Neural progenitor cell (in vitro differentiated cells): ENCODE data around the gene JAZF1. TPM values are rescaled to one million over a fixed set of nuclear protein-coding genes. Genes with fewer than 3 reads are reported as not detected.

Source experiments
- DNase-seq: peaks from one replicate; pipeline ENCODE4 v3.0.0-alpha.2; 2016; ENCODE audit warnings: low spot score
- H2AFZ ChIP-seq: fragments of 200-600 bp; sonication (generic); replicated peaks from 2 replicates; pipeline ENCODE4 v1.6.1; 2016; ENCODE audit warnings: antibody characterized with exemption
- H3F3A ChIP-seq: fragments of 200-600 bp; sonication (generic); 2 replicates; pipeline ENCODE4 v1.6.1; 2016; ENCODE audit warnings: antibody characterized with exemption, low read depth
- H3K27ac ChIP-seq: fragments of 200-600 bp; sonication (generic); 2 replicates; pipeline ENCODE4 v1.5.1; 2016; ENCODE audit warnings: mild to moderate bottlenecking
- H3K27me3 ChIP-seq: fragments of 200-600 bp; sonication (generic); 2 replicates; pipeline ENCODE4 v1.6.1; 2016; ENCODE audit warnings: mild to moderate bottlenecking, moderate library complexity
- H3K36me3 ChIP-seq: fragments of 200-600 bp; sonication (generic); 2 replicates; pipeline ENCODE4 v1.5.1; 2016
- H3K4me1 ChIP-seq: fragments of 200-600 bp; sonication (generic); 2 replicates; pipeline ENCODE4 v1.6.1; 2016; ENCODE audit warnings: mixed run types
- H3K4me2 ChIP-seq: fragments of 200-600 bp; sonication (generic); 2 replicates; pipeline ENCODE4 v1.6.1; 2016
- H3K4me3 ChIP-seq: fragments of 200-600 bp; sonication (generic); 2 replicates; pipeline ENCODE4 v1.5.1; 2016
- H3K79me2 ChIP-seq: fragments of 200-600 bp; sonication (generic); 2 replicates; pipeline ENCODE4 v1.6.1; 2016; ENCODE audit warnings: low read depth
- H3K9ac ChIP-seq: fragments of 200-600 bp; sonication (generic); 2 replicates; pipeline ENCODE4 v1.6.1; 2016
- H3K9me3 ChIP-seq: fragments of 200-600 bp; sonication (generic); 2 replicates; pipeline ENCODE4 v1.5.1; 2016; ENCODE audit warnings: low read depth
- H4K20me1 ChIP-seq: fragments of 200-600 bp; sonication (generic); 2 replicates; pipeline ENCODE4 v1.6.1; 2016; ENCODE audit warnings: low read depth
- H3K27ac Mint-ChIP-seq: 3 replicates; pipeline ENCODE4 v1.8.0; 2021; ENCODE audit warnings: mixed read lengths
- H3K27me3 Mint-ChIP-seq: 2 replicates; pipeline ENCODE4 v1.8.0; 2022; ENCODE audit warnings: low read depth, mild to moderate bottlenecking, inconsistent platforms, moderate library complexity, mixed read lengths; ENCODE audit not compliant: insufficient read depth
- H3K36me3 Mint-ChIP-seq: 3 replicates; pipeline ENCODE4 v1.8.0; 2021; ENCODE audit warnings: mixed read lengths
- H3K4me1 Mint-ChIP-seq: 3 replicates; pipeline ENCODE4 v1.8.0; 2021; ENCODE audit warnings: mixed read lengths
- H3K4me3 Mint-ChIP-seq: 3 replicates; pipeline ENCODE4 v1.8.0; 2021; ENCODE audit warnings: mild to moderate bottlenecking, moderate library complexity, mixed read lengths
- H3K9me3 Mint-ChIP-seq: 3 replicates; pipeline ENCODE4 v1.8.0; 2020; ENCODE audit warnings: mixed read lengths
- CTCF ChIP-seq: fragments of 200-600 bp; sonication (generic); IDR thresholded peaks from 2 replicates; pipeline ENCODE4 v1.5.1; 2017; ENCODE audit warnings: antibody characterized with exemption, mild to moderate bottlenecking
- EZH2 ChIP-seq: fragments of 200-600 bp; sonication (generic); IDR thresholded peaks from 2 replicates; pipeline ENCODE4 v1.6.1; 2017; ENCODE audit warnings: antibody characterized with exemption, mild to moderate bottlenecking, moderate library complexity
- EZH2phosphoT487 ChIP-seq: fragments of 200-600 bp; sonication (generic); IDR thresholded peaks from 2 replicates; pipeline ENCODE4 v1.6.1; 2017; ENCODE audit warnings: antibody characterized with exemption
- total RNA-seq: library from RNA; depleted of rRNA; stranded (reverse); fragments of >200 nt; gene quantifications from 2 replicates; pipeline ENCODE4 v1.2.3, GENCODE V29; 2015; ENCODE audit warnings: low replicate concordance

Gene JAZF1
- total RNA-seq, 1 donor from 2014 or later: 3.1 TPM

GRCh38 chr7:27836536-27836935, 344.1 kb downstream of the JAZF1 start:
- peaks cover 9% of the 10 kb centered on the region for H3K36me3 Mint-ChIP-seq
- no peak overlapping the region for H3K9ac ChIP-seq
- H3K4me1 ChIP-seq: peaks cover 7% of the 10 kb centered on the region
- no peak overlapping the region for H2AFZ ChIP-seq
- H3K4me1 Mint-ChIP-seq: peaks cover 4% of the 10 kb centered on the region
- peaks cover 8% of the 10 kb centered on the region for H3F3A ChIP-seq
- H3K4me3 ChIP-seq: no peak overlapping the region
- H3K4me3 Mint-ChIP-seq: no peak overlapping the region
- H3K79me2 ChIP-seq: no peaks in the 10 kb centered on the region
- H3K4me2 ChIP-seq: no peak overlapping the region
- H4K20me1 ChIP-seq: no peaks in the 10 kb centered on the region
- DNase-seq: no peak
- H3K9me3 Mint-ChIP-seq: no peaks in the 10 kb centered on the region
- H3K27me3 Mint-ChIP-seq: peaks cover 2% of the 10 kb centered on the region
- H3K27ac Mint-ChIP-seq: no peak overlapping the region
- H3K27me3 ChIP-seq: no peaks in the 10 kb centered on the region
- no peaks in the 10 kb centered on the region for H3K36me3 ChIP-seq
- no peak overlapping the region for H3K27ac ChIP-seq
- no peaks in the 10 kb centered on the region for H3K9me3 ChIP-seq
- TF ChIP-seq EZH2 (no peak), CTCF (no peak), EZH2phosphoT487 (no peak)

GRCh38 chr7:27835376-27835775, 345.2 kb downstream of the JAZF1 start:
- TF ChIP-seq EZH2phosphoT487 (no peak), CTCF (no peak), EZH2 (no peak)
- H3K4me3 Mint-ChIP-seq: no peak overlapping the region
- H3K36me3 Mint-ChIP-seq: peaks cover 9% of the 10 kb centered on the region
- H3K4me2 ChIP-seq: no peak overlapping the region
- H3K36me3 ChIP-seq: no peaks in the 10 kb centered on the region
- H3K27ac Mint-ChIP-seq: no peak overlapping the region
- peaks cover 4% of the 10 kb centered on the region for H3K4me1 Mint-ChIP-seq
- H3K79me2 ChIP-seq: no peaks in the 10 kb centered on the region
- no peak overlapping the region for H3K9ac ChIP-seq
- H3F3A ChIP-seq: no peaks in the 10 kb centered on the region
- no peaks in the 10 kb centered on the region for H3K27me3 ChIP-seq
- DNase-seq: no peak
- H3K4me3 ChIP-seq: no peak overlapping the region
- no peaks in the 10 kb centered on the region for H3K9me3 Mint-ChIP-seq
- no peak overlapping the region for H2AFZ ChIP-seq
- peaks cover 2% of the 10 kb centered on the region for H3K27me3 Mint-ChIP-seq
- no peaks in the 10 kb centered on the region for H4K20me1 ChIP-seq
- H3K4me1 ChIP-seq: peaks cover 5% of the 10 kb centered on the region
- H3K27ac ChIP-seq: no peak overlapping the region
- no peaks in the 10 kb centered on the region for H3K9me3 ChIP-seq

GRCh38 chr7:27834179-27834921, 346.2 kb downstream of the JAZF1 start:
- no peaks in the 10 kb centered on the region for H3F3A ChIP-seq
- H3K4me3 ChIP-seq: no peak overlapping the region
- DNase-seq: no peak
- H3K4me2 ChIP-seq: no peak overlapping the region
- no peaks in the 10 kb centered on the region for H4K20me1 ChIP-seq
- H3K27me3 ChIP-seq: no peaks in the 10 kb centered on the region
- H3K79me2 ChIP-seq: no peaks in the 10 kb centered on the region
- H2AFZ ChIP-seq: no peak overlapping the region
- Mint-ChIP-seq H3K27me3 (peaks cover 2% of the 10 kb centered on the region), H3K4me3 (no peak overlapping the region), H3K36me3 (peaks cover 9% of the 10 kb centered on the region), H3K27ac (no peak overlapping the region), H3K9me3 (no peaks in the 10 kb centered on the region), H3K4me1 (peaks cover 4% of the 10 kb centered on the region)
- H3K36me3 ChIP-seq: no peaks in the 10 kb centered on the region
- no peaks in the 10 kb centered on the region for H3K9me3 ChIP-seq
- no peak overlapping the region for H3K27ac ChIP-seq
- H3K9ac ChIP-seq: no peak overlapping the region
- TF ChIP-seq CTCF (no peak), EZH2 (no peak)
- H3K4me1 ChIP-seq: peaks cover 5% of the 10 kb centered on the region
